Measurements from ENCODE around the gene CNTN6. TPM values are rescaled to one million over a fixed set of nuclear protein-coding genes. Genes with fewer than 3 reads are reported as not detected.

Gene CNTN6
- polyA plus RNA-seq, 1 of the 3 experiments (the other 2 are of a cell fraction): 0.02 TPM

DNA sequence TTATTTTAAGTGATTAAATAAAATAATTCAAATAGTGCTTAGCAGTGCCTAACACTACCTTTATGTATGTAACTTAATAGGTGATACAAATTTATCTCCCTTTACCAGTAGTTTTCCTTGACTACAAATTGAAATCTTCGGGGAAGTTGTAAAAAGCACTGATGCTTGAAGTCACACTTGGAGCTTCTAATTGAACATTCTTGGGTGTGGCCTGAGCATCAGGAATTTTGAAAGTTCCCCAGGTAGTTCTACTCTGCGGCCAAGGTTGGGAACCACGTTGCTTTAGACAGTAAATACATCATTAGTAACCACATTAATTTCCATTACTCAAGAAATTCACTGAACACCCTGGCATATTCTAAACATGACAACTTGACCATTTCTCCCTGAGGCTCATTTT lies 351.4 kb downstream of the CNTN6 start:
- no peak for DNase-seq
- Histone ChIP-seq H3K9ac (no peak overlapping the region), H3K4me3 (ENCODE audit: low read depth in 2 of 2, low read length in 1 of 2) (no peak overlapping the region), H3K9me3 (no peaks in the 10 kb centered on the region), H3K27me3 (ENCODE audit: insufficient read depth) (no peaks in the 10 kb centered on the region), H3K36me3 (replicated peaks in 1 of 2; ENCODE audit: control insufficient read depth in 1 of 2, insufficient read depth in 2 of 2, low read length in 1 of 2) (no peaks in the 10 kb centered on the region), H3K4me2 (no peak overlapping the region), H2AFZ (ENCODE audit: low read depth) (no peak overlapping the region), H4K20me1 (ENCODE audit: insufficient read depth) (no peaks in the 10 kb centered on the region), H3K9me2 (no peaks in the 10 kb centered on the region), H3K4me1 (ENCODE audit: control insufficient read depth in 1 of 2, insufficient read depth in 2 of 2, low read depth in 1 of 2, low read length in 1 of 2) (no peaks in the 10 kb centered on the region), H3K27ac (ENCODE audit: low read depth in 2 of 2, low read length in 1 of 2) (no peak overlapping the region), H3K79me2 (ENCODE audit: insufficient read depth) (no peaks in the 10 kb centered on the region), H3F3A (replicated peaks; ENCODE audit: insufficient read depth) (no peaks in the 10 kb centered on the region)
- 15% methylated on average over 3 of the region's 3 CpGs for WGBS (ENCODE audit: low lambda C conversion rate)
- POLR2A ChIA-PET: no interaction called here
- CTCF ChIA-PET: interaction anchor here (1.2 kb wide), 1 partner anchor 13 kb away, joined by 3 read pairs; no protein-coding TSS in a partner anchor
- no peak for TF ChIP-seq TEAD4 (IDR thresholded peaks at IDR 0.05; ENCODE audit: borderline replicate concordance, insufficient read depth)
- TF ChIP-seq, protein P1, sequence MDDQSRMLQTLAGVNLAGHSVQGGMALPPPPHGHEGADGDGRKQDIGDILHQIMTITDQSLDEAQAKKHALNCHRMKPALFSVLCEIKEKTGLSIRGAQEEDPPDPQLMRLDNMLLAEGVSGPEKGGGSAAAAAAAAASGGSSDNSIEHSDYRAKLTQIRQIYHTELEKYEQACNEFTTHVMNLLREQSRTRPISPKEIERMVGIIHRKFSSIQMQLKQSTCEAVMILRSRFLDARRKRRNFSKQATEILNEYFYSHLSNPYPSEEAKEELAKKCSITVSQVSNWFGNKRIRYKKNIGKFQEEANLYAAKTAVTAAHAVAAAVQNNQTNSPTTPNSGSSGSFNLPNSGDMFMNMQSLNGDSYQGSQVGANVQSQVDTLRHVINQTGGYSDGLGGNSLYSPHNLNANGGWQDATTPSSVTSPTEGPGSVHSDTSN (IDR thresholded peaks at IDR 0.05): no peak
- TF ChIP-seq, protein P2, sequence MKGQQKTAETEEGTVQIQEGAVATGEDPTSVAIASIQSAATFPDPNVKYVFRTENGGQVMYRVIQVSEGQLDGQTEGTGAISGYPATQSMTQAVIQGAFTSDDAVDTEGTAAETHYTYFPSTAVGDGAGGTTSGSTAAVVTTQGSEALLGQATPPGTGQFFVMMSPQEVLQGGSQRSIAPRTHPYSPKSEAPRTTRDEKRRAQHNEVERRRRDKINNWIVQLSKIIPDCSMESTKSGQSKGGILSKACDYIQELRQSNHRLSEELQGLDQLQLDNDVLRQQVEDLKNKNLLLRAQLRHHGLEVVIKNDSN (IDR thresholded peaks at IDR 0.05; ENCODE audit: borderline replicate concordance, low read depth): no peak
- TF ChIP-seq FOXM1 (IDR thresholded peaks at IDR 0.05; ENCODE audit: low read depth): no peak
- TF ChIP-seq NFIC (IDR thresholded peaks at IDR 0.05; ENCODE audit: borderline replicate concordance): no peak
- TF ChIP-seq RXRA (IDR thresholded peaks at IDR 0.05; ENCODE audit: borderline replicate concordance, low read depth): no peak
- no peak for TF ChIP-seq GATA2 (CRISPR knock-in tag; IDR thresholded peaks at IDR 0.05)
- TF ChIP-seq POLR2AphosphoS5 (IDR thresholded peaks at IDR 0.05; ENCODE audit: low read depth, low read length): no peak
- no peak for TF ChIP-seq RFX5 (IDR thresholded peaks at IDR 0.05; ENCODE audit: low read length)
- TF ChIP-seq, protein P3, sequence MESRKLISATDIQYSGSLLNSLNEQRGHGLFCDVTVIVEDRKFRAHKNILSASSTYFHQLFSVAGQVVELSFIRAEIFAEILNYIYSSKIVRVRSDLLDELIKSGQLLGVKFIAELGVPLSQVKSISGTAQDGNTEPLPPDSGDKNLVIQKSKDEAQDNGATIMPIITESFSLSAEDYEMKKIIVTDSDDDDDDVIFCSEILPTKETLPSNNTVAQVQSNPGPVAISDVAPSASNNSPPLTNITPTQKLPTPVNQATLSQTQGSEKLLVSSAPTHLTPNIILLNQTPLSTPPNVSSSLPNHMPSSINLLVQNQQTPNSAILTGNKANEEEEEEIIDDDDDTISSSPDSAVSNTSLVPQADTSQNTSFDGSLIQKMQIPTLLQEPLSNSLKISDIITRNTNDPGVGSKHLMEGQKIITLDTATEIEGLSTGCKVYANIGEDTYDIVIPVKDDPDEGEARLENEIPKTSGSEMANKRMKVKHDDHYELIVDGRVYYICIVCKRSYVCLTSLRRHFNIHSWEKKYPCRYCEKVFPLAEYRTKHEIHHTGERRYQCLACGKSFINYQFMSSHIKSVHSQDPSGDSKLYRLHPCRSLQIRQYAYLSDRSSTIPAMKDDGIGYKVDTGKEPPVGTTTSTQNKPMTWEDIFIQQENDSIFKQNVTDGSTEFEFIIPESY (IDR thresholded peaks at IDR 0.05; ENCODE audit: borderline replicate concordance, low read depth): no peak
- TF ChIP-seq MXI1 (IDR thresholded peaks at IDR 0.05; ENCODE audit: low read depth, low read length): no peak
- no peak for TF ChIP-seq TAF1 (IDR thresholded peaks at IDR 0.05; ENCODE audit: borderline replicate concordance, low read depth, low read length)
- TF ChIP-seq CHD2 (IDR thresholded peaks at IDR 0.05; ENCODE audit: low read length, partially characterized antibody): no peak
- no peak for TF ChIP-seq FOSL2 (IDR thresholded peaks at IDR 0.05; ENCODE audit: borderline replicate concordance, low read depth)
- TF ChIP-seq, protein P4, sequence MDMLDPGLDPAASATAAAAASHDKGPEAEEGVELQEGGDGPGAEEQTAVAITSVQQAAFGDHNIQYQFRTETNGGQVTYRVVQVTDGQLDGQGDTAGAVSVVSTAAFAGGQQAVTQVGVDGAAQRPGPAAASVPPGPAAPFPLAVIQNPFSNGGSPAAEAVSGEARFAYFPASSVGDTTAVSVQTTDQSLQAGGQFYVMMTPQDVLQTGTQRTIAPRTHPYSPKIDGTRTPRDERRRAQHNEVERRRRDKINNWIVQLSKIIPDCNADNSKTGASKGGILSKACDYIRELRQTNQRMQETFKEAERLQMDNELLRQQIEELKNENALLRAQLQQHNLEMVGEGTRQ (IDR thresholded peaks at IDR 0.05; ENCODE audit: borderline replicate concordance, low read depth, low read length): no peak
- TF ChIP-seq YY1 (IDR thresholded peaks at IDR 0.05; ENCODE audit: low read depth): no peak
- no peak for TF ChIP-seq ELF1 (IDR thresholded peaks at IDR 0.05)
- no peak for TF ChIP-seq EP300 (IDR thresholded peaks at IDR 0.05; ENCODE audit: borderline replicate concordance in 1 of 2, low read depth in 1 of 2, low read length in 1 of 2)
